Aorta (tissue), 5 donors: ENCODE results near the gene AAMP. TPM values are rescaled to one million over a fixed set of nuclear protein-coding genes. Genes with fewer than 3 reads are reported as not detected.
"Not testable (repeated sequence)": the region's sequence is repeated elsewhere in the genome, so short reads cannot be mapped to it uniquely, and the experiment has no call there.

Experiments used
- ATAC-seq: fragments of 200-7000 bp; cut with Tn5 transposase; one replicate; pipeline ENCODE4 v1.9.1; 2022; ENCODE audit warnings: moderate library complexity; ENCODE audit not compliant: low FRiP score
- DNase-seq, 2 donors: peaks; one replicate each; pipeline ENCODE4 v3.0.0-alpha.2; 2020
- H3K27ac ChIP-seq, 2 donors: one replicate each; pipeline ENCODE4 v1.5.1; 2013; ENCODE audit warnings: low read length in 2 of 2, mild to moderate bottlenecking in 2 of 2, moderate library complexity in 2 of 2, control low read depth in 1 of 2, inconsistent platforms in 1 of 2, low read depth in 1 of 2
- H3K27me3 ChIP-seq, 2 donors: one replicate each; pipeline ENCODE4 v1.6.1; 2013; ENCODE audit warnings: control low read depth in 1 of 2, low read length in 1 of 2, mild to moderate bottlenecking in 1 of 2, moderate library complexity in 1 of 2; ENCODE audit not compliant: insufficient read depth in 2 of 2, control insufficient read depth in 1 of 2
- H3K36me3 ChIP-seq, 2 donors: one replicate each; pipeline ENCODE4 v1.6.1; 2013; ENCODE audit warnings: control low read depth in 1 of 2, low read length in 1 of 2, mild to moderate bottlenecking in 1 of 2; ENCODE audit not compliant: insufficient read depth in 2 of 2, control insufficient read depth in 1 of 2
- H3K4me1 ChIP-seq, 2 donors: one replicate each; pipeline ENCODE4 v1.6.1; 2013; ENCODE audit warnings: low read length in 2 of 2, control low read depth in 1 of 2, mild to moderate bottlenecking in 1 of 2, moderate library complexity in 1 of 2; ENCODE audit not compliant: insufficient read depth in 2 of 2, control insufficient read depth in 1 of 2
- H3K4me3 ChIP-seq, 2 donors: one replicate each; pipeline ENCODE4 v1.5.1; 2013; ENCODE audit warnings: low read length in 2 of 2, control low read depth in 1 of 2, mild to moderate bottlenecking in 1 of 2
- H3K9me3 ChIP-seq: one replicate; pipeline ENCODE4 v1.6.1; 2013; ENCODE audit warnings: mild to moderate bottlenecking, low read length; ENCODE audit not compliant: control insufficient read depth
- WGBS, 2 donors: extraction: QIAGEN DNeasy Blood & Tissue Kit; methylation state at CpG; one replicate each; pipeline ENCODE4 v1.1.7; 2013; 5-methylcytosine and 5-hydroxymethylcytosine counted together
- intact Hi-C, 2 donors: fragments of 100-400 bp; cut with DNase I; formaldehyde crosslinking; loops; one replicate each; pipeline versions ENCODE4 v1.14.2 to v1.15.0; 2022
- polyA plus RNA-seq, 2 donors: library from polyadenylated mRNA; stranded (reverse); fragments of 200-250 nt; gene quantifications; one replicate each; pipeline ENCODE4 v1.2.3, GENCODE V29; 2013
- total RNA-seq, 2 donors: library from RNA; stranded (reverse); fragmentation: NEBNext Ultra II Directional; extraction: Animal tissue kit (Norgen Biotek cat#: 25700); gene quantifications; one replicate each; pipeline ENCODE4 v1.2.1, GENCODE V29; 2021
- donor health status: healthy with polysubstance abuse.
- donor health status: Bipolar disorder and iron deficiency.
- donor health status: DM: no; HTN: no; CAD: no.
- donor health status: DM: no; HTN: no; CAD: no.
- donor health status: DM: yes; HTN: yes; CAD: no.

Gene AAMP
- total and polyA plus RNA-seq, 4 donors = 50.8 to 80.9 (median 57.0) TPM

DNA sequence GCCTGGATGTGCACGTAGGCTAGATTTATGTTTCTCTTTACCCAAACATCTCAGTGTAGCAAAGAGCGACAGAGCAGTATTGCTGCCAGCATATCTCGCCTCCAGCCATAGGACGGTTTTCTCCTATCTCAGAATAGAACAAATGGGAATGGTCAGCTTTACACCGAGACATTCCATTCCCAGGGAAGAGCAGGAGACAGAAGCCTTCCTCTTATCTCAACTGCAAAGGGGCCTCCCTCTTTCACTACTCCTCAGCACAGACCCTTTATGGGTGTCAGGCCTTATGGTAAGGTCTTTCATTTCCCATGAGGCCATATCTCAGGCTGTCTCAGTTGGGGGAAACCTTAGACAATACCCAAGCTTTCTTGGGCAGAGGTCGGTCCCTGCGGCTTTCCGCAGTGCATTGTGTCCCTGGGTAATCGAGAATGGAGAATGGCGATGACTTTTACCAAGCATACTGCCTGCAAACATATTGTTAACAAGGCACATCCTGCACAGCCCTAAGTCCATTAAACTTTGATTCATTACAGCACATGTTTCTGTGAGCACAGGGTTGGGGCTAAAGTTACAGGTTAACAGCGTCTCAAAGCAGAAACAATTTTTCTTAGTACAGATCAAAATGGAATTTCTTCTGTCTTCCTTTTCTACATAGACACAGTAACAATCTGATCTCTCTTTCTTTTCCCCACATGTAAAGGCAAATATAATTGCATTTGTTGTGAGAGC, 41.8 kb upstream of the AAMP start:
- H3K9me3 ChIP-seq, H3K27me3 ChIP-seq, H3K27ac ChIP-seq, H3K4me3 ChIP-seq, intact Hi-C loops, ATAC-seq, H3K4me1 ChIP-seq, DNase-seq, H3K36me3 ChIP-seq: not testable (repeated sequence)
- WGBS, 2 donors = 40 to 45% methylated on average over 11 of the region's 11 CpGs

DNA sequence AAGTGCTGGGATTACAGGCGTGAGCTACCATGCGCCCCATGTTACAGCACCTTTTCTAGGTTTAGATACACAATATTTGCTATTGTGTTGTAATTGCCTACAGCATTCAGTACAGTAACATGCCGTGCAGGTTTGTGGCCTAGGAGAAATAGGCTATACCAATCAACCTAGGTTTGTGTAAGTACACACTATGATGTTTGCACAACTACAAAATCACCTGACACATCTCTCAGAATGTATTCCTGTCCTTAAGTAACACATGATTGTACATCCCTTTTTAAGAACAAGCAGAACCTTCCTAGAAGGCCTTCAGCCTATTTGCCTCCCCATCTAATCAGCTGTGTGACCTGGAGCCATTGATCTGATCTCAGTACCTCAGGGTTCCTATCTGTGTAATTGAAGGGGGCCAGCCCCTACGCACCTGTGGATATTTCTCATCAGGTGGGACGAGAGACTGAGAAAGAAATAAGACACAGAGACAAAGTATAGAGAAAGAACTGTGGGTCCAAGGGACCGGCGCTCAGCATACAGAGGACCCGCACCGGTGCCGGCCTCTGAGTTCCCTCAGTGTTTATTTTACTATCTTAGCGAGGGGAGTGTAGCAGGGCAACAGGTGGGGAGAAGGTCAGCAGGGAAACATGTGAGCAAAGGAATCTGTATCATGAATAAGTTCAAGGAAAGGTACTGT, 41.1 kb upstream of the AAMP start:
- Histone ChIP-seq H3K4me3 (no peak overlapping the region), H3K36me3 (no peaks in the 10 kb centered on the region), H3K4me1 (no peaks in the 10 kb centered on the region), H3K27me3 (no peaks in the 10 kb centered on the region), H3K9me3 (no peaks in the 10 kb centered on the region), H3K27ac (no peak overlapping the region)
- intact Hi-C loops = no loop called here
- no peak for ATAC-seq
- no peak for DNase-seq
- 63 to 70% methylated on average over 11 of the region's 11 CpGs for WGBS, 2 donors

DNA sequence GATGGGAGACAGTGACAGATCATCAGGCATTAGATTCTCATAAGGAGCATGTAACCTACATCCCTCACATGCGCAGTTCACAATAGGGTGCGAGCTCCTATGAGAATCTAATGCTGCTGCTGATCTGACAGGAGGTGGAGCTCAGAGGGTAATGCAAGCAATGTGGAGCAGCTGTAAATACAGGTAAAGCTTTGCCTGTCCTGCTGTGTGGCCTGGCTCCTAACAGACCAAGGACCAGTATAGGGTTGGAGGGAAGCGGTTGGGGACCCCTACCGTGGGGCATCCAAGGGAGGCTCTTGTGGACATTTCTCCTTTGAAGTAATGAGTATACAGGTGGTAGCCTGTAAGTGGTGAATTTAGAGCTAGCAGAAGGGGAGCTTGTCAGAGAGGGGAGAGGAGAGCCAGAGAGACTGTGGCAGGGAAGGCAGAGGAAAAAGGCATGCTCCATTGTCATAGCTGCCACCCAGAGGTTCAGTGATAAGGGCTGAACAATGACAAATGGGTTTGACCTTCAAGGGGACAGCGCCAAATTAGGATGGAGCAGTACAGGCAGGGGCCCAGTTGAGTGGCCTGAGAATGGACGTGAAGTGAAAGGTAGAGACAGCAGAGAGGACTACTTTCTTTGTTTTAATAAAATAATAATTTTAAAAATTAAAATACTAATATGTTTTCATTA, 37.6 kb upstream of the AAMP start:
- 93 to 94% methylated on average over 6 of the region's 6 CpGs for WGBS, 2 donors
- Histone ChIP-seq H3K9me3 (no peaks in the 10 kb centered on the region), H3K27me3 (no peaks in the 10 kb centered on the region), H3K4me3 (no peak overlapping the region), H3K36me3 (no peaks in the 10 kb centered on the region), H3K27ac (no peak overlapping the region), H3K4me1 (peaks cover 0 to 2% of the 10 kb centered on the region in 2 donors)
- intact Hi-C loops = no loop called here
- DNase-seq = no peak
- ATAC-seq = no peak

DNA sequence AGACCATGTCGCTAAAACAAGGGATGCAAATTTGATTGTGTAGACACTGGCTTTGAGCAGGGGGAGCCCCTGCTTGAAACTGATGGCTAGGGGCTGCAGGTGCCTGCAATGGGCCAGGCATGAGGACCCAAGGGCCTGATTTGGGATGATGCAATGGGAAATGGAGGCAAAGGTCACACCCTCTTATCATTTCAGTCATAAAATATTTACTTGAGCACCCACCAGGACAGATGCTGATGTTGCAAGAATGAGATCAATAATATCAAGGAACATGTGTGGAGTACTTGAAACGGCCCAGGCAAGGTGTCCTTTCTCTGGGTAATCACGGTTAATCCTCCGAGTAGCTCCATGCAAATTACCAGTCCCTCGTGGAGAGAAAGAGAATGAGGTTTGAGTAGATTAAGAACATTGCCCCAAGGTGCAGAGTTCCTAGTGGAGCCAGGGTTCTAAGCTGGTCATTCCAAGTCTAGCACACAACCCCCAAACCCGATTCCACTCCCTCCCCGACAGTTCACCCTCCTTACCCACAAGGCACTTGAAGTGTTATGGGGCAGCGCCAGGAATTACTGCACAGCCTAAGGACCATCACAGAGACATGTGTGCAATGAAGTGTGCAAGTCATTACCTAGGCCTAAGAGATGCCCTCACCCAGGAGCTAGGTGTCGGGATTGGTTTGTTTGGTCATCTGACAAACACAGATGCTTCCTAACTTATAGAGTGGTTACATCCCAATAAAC, 36.4 kb upstream of the AAMP start:
- Histone ChIP-seq H3K4me3 (no peak overlapping the region), H3K9me3 (no peaks in the 10 kb centered on the region), H3K27ac (peak overlapping the region in 1 of 2 donors; percentile 34), H3K27me3 (no peaks in the 10 kb centered on the region), H3K36me3 (no peaks in the 10 kb centered on the region), H3K4me1 (peaks cover 0 to 2% of the 10 kb centered on the region in 2 donors)
- DNase-seq (no peak), ATAC-seq (no peak)
- intact Hi-C loops = no loop called here
- WGBS, 2 donors = 88% methylated on average over 9 of the region's 9 CpGs

DNA sequence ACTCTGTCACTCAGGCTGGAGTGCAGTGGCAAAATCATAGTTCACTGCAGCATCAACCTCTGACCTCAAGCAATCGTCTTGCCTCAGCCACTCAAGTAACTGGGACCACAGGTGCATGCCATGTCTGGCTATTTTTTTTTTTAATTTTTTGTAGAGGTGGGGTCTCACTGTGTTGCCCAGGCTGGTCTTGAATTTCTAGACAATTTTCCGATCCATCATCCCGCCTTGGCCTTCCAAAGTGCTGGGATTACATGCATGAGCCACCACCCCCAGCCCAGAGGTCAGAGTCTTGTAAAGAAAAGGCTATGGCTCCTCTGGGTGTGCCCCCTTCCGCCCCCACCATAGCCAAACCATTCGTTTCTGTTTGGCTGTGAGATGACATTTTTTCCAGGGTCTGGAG, 35.4 kb upstream of the AAMP start:
- Histone ChIP-seq H3K36me3 (no peaks in the 10 kb centered on the region), H3K27me3 (no peaks in the 10 kb centered on the region), H3K4me3 (no peak overlapping the region), H3K4me1 (peaks cover 0 to 2% of the 10 kb centered on the region in 2 donors), H3K9me3 (no peaks in the 10 kb centered on the region), H3K27ac (no peak overlapping the region)
- no peak for DNase-seq
- ATAC-seq = no peak
- intact Hi-C loops = no loop called here
- WGBS, 2 donors = 56 to 58% methylated on average over 5 of the region's 5 CpGs

DNA sequence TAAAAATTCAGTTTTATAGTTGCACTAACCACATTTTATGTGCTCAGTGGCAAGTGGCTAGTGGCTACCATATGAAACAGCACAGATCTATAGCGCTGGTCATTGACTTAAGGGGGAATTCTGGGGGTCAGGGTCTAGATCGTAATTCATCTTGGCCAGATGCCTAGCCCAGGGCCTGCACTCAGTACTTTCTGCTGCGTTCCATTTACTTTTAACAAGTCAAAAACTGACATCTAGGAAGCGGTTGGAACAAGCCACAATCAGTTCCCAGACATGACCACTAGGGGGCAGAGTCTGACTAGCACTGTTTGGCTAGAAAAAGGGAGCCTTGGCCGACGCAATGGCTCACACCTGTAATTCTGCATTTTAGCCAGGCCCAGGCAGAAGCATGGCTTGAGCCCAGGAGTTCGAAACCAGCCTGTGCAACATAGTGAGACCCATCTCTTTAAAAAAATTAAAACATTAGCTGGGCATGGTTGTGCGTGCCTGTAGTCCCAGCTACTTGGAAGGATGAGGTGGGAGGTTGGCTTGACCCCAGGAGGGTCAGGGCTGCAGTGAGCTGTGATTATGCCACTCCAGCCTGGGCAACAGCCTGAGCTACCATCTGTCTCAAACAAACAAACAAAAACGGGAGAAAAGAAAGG, 31.4 kb upstream of the AAMP start:
- WGBS, 2 donors = 10 to 12% methylated on average over 9 of the region's 9 CpGs
- intact Hi-C loops = loop anchor here (1.0 to 5.0 kb wide), 4 partner anchors 55 to 166 kb away; partner anchors contain the start of genes CATIP (in 2 of the 2) and CTDSP1 (in 1 of the 2)
- Histone ChIP-seq H3K27me3 (no peaks in the 10 kb centered on the region), H3K9me3 (no peaks in the 10 kb centered on the region), H3K27ac (no peak overlapping the region), H3K36me3 (no peaks in the 10 kb centered on the region), H3K4me1 (peaks cover 0 to 2% of the 10 kb centered on the region in 2 donors), H3K4me3 (no peak overlapping the region)
- DNase-seq (peak; percentile 87 to 88), ATAC-seq (peak; percentile 87)

DNA sequence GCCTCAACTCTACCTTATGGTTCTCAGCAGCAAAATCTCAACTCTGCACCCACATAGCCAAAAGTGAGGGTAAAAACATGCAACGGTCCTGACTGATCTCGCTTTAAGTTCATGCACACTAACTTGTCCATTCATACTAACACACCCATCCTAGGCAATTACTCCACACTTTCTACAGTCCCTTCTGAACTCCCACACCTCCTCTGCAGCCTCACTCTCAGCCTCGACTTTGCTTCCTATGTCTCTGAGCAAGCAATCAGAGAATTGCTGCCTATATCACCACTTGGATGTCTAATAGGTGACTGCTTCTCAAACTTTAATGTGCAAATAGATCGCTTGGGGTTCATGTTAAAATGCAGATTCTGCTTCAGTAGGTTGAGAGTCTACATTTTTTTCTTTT, 30.2 kb upstream of the AAMP start:
- intact Hi-C loops = loop anchor here in 1 of 2 donors (2.0 to 5.0 kb wide), 3 partner anchors 57 to 167 kb away; partner anchors contain the start of genes CATIP and CTDSP1
- 83 to 85% methylated on average over 4 of the region's 4 CpGs for WGBS, 2 donors
- H3K4me3 ChIP-seq = no peak overlapping the region
- no peaks in the 10 kb centered on the region for H3K9me3 ChIP-seq
- H3K4me1 ChIP-seq = no peaks in the 10 kb centered on the region
- H3K27me3 ChIP-seq = no peaks in the 10 kb centered on the region
- H3K27ac ChIP-seq = no peak overlapping the region
- H3K36me3 ChIP-seq = no peaks in the 10 kb centered on the region
- DNase-seq (no peak), ATAC-seq (no peak)

DNA sequence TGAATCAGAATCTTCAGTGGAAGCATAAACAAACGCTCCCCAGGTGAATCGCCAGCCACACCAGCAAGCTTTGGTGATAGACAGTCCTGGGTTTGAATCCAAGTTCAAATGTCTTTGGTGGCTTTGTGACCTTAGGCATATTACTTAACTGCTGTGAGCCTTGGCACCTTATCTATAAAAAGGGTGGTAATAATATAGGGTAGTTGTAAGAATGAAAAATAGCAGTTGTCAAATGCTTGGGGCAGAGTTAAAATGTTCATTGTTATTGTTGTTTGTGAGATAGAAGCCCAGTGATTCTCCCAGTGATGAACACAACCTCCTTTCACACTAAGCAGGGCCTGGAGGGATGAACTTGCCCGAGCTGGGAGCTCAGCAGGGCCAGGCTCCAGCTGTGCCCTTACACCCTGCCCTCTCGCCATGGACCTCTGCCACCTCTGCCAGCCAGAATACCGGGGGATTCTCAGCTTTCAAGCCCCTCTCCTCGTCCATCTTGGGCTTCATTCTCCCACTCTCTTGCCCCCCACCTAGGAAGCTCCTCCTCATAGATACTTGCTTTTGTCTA, 28.5 kb upstream of the AAMP start:
- Histone ChIP-seq H3K27ac (peak overlapping the region; percentile 57 to 64), H3K9me3 (no peaks in the 10 kb centered on the region), H3K27me3 (no peaks in the 10 kb centered on the region), H3K4me1 (peaks cover 0 to 3% of the 10 kb centered on the region in 2 donors), H3K36me3 (no peaks in the 10 kb centered on the region), H3K4me3 (no peak overlapping the region)
- ATAC-seq (no peak), DNase-seq (no peak)
- WGBS, 2 donors = 81 to 82% methylated on average over 6 of the region's 6 CpGs
- intact Hi-C loops = loop anchor here in 1 of 2 donors (2.0 kb wide), 1 partner anchor 98 kb away; no protein-coding TSS in a partner anchor
